Keratinocyte (primary cell): ENCODE measurements around the gene CA12. TPM values are rescaled to one million over a fixed set of nuclear protein-coding genes. Genes with fewer than 3 reads are reported as not detected.

ENCODE experiments used
- DNase-seq: peaks from one replicate; pipeline ENCODE4 v3.0.0-alpha.2; 2011; ENCODE audit warnings: low read depth, missing footprints, low spot score
- FAIRE-seq: peaks from 2 replicates; lab custom pipeline; 2011; peaks lifted over from hg19 to GRCh38; lab: Jason Lieb, UNC
- H2AFZ ChIP-seq: 2 replicates; pipeline ENCODE4 v1.6.0; 2012; ENCODE audit warnings: low read length, control low read depth, inconsistent platforms; ENCODE audit not compliant: control insufficient read depth
- H3K27ac ChIP-seq: 2 replicates; pipeline ENCODE4 v1.5.1; 2011; ENCODE audit warnings: low read length; ENCODE audit not compliant: control insufficient read depth, insufficient read depth
- H3K27me3 ChIP-seq: 3 replicates; pipeline ENCODE4 v1.6.0; 2011; ENCODE audit warnings: low read length; ENCODE audit not compliant: control insufficient read depth, insufficient read depth; ENCODE audit errors: extremely low read depth
- H3K36me3 ChIP-seq, 2 experiments: 2 replicates in 1 of 2; 3 replicates in 1 of 2; pipeline ENCODE4 v1.5.1; 2011; ENCODE audit warnings: low read length in 2 of 2, mild to moderate bottlenecking in 1 of 2; ENCODE audit not compliant: control insufficient read depth in 2 of 2, insufficient read depth in 2 of 2; ENCODE audit errors: extremely low read depth in 1 of 2
- H3K4me1 ChIP-seq: 3 replicates; pipeline ENCODE4 v1.5.1; 2011; ENCODE audit warnings: low read length; ENCODE audit not compliant: control insufficient read depth, insufficient read depth; ENCODE audit errors: extremely low read depth
- H3K4me2 ChIP-seq: 3 replicates; pipeline ENCODE4 v1.6.0; 2011; ENCODE audit warnings: low read depth, low read length; ENCODE audit not compliant: control insufficient read depth, insufficient read depth; ENCODE audit errors: extremely low read depth
- H3K4me3 ChIP-seq, 3 experiments: fragments of 200-600 bp in 1 of 3; sonication (generic) in 1 of 3; 2 replicates in 2 of 3; 3 replicates in 1 of 3; pipeline ENCODE4 v1.5.1; 2011 to 2016; ENCODE audit warnings: low read length in 3 of 3, mild to moderate bottlenecking in 3 of 3, control low read depth in 2 of 3, inconsistent platforms in 1 of 3, low read depth in 1 of 3, mixed read lengths in 1 of 3, mixed run types in 1 of 3, moderate library complexity in 1 of 3; ENCODE audit not compliant: control insufficient read depth in 2 of 3, insufficient read depth in 2 of 3; ENCODE audit errors: extremely low read depth in 1 of 3
- H3K79me2 ChIP-seq: 2 replicates; pipeline ENCODE4 v1.6.0; 2012; ENCODE audit warnings: low read length; ENCODE audit not compliant: control insufficient read depth, insufficient read depth
- H3K9ac ChIP-seq: 3 replicates; pipeline ENCODE4 v1.6.0; 2011; ENCODE audit warnings: low read length; ENCODE audit not compliant: control insufficient read depth, insufficient read depth; ENCODE audit errors: extremely low read depth
- H3K9me1 ChIP-seq: 3 replicates; pipeline ENCODE4 v1.6.0; 2011; ENCODE audit warnings: low read length; ENCODE audit not compliant: control insufficient read depth, insufficient read depth; ENCODE audit errors: extremely low read depth
- H3K9me3 ChIP-seq: 2 replicates; pipeline ENCODE4 v1.5.1; 2012; ENCODE audit warnings: low read depth, low read length; ENCODE audit not compliant: control insufficient read depth
- H4K20me1 ChIP-seq: 3 replicates; pipeline ENCODE4 v1.6.0; 2011; ENCODE audit warnings: low read length; ENCODE audit not compliant: control insufficient read depth, insufficient read depth; ENCODE audit errors: extremely low read depth
- CTCF ChIP-seq, 3 experiments: IDR thresholded peaks in 1 of 3; conservative IDR thresholded peaks in 1 of 3; optimal IDR thresholded peaks in 1 of 3; 2 replicates in 2 of 3; 3 replicates in 1 of 3; pipeline versions ENCODE3 to v1.5.1; 2011; ENCODE audit warnings: low read length in 3 of 3, mild to moderate bottlenecking in 3 of 3, moderate library complexity in 2 of 3, control low read depth in 1 of 3, inconsistent platforms in 1 of 3; ENCODE audit not compliant: insufficient read depth in 2 of 3; ENCODE audit errors: extremely low read depth in 1 of 3
- EZH2 ChIP-seq: IDR thresholded peaks from one replicate; pipeline ENCODE4 v1.6.1; 2012; ENCODE audit warnings: inconsistent platforms, mild to moderate bottlenecking, low read length, moderate library complexity
- dilution Hi-C: fragments of 300-500 bp; cut with MboI; formaldehyde crosslinking; loops from one replicate; pipeline ENCODE4 v1.7.0; 2020; ENCODE audit warnings: low sequenced_read_pairs; ENCODE audit not compliant: extremely low pct_ligation_motif_present
- polyA plus RNA-seq, 5 experiments: library from polyadenylated mRNA; depleted of rRNA in 3 of 5; stranded (reverse) in 3 of 5; stranded (forward) in 1 of 5; unstranded in 1 of 5; fragments of >200 nt; gene quantifications; 1 replicate in 1 of 5; 2 replicates in 3 of 5; 3 replicates in 1 of 5; pipeline versions ENCODE4 v1.2.1 to v1.2.3, GENCODE V29; 2011 to 2012; ENCODE audit warnings: missing spikeins in 2 of 5, low read depth in 1 of 5, low replicate concordance in 1 of 5

Gene CA12
- polyA plus RNA-seq, 1 donor (not counting 4 experiments of a cell fraction or from before 2014, with no cell fraction given), result 158 TPM

- FAIRE-seq, result no peak
These were observed 26.0 kb upstream of the CA12 start for GRCh38 chr15:63407612-63408011.

GRCh38 chr15:63405683-63406390 is 24.2 kb upstream of the CA12 start:
- FAIRE-seq, result no peak
- dilution Hi-C loops, result no loop called here
- no peaks in the 10 kb centered on the region for H3K9me1 ChIP-seq
- no peak overlapping the region for H3K4me2 ChIP-seq
- H3K79me2 ChIP-seq, result no peaks in the 10 kb centered on the region
- H3K27ac ChIP-seq, result no peak overlapping the region
- no peaks in the 10 kb centered on the region for H3K4me1 ChIP-seq
- DNase-seq, result no peak
- H3K36me3 ChIP-seq, result no peaks in the 10 kb centered on the region
- no peak overlapping the region for H2AFZ ChIP-seq
- H3K4me3 ChIP-seq, result no peak overlapping the region
- H3K27me3 ChIP-seq, result no peaks in the 10 kb centered on the region
- H3K9ac ChIP-seq, result no peak overlapping the region
- no peaks in the 10 kb centered on the region for H3K9me3 ChIP-seq
- TF ChIP-seq CTCF (optimal IDR thresholded peaks at IDR 0.05 in 1 of 3, IDR thresholded peaks at IDR 0.05 in 1 of 3, conservative IDR thresholded peaks at IDR 0.05 in 1 of 3; ENCODE audit: extremely low read depth in 1 of 3, insufficient read depth in 2 of 3, low read length in 3 of 3), result no peak
- TF ChIP-seq EZH2, result no peak
- no peaks in the 10 kb centered on the region for H4K20me1 ChIP-seq

More at GRCh38 chr15:63407612-63408011, 26.0 kb upstream of the CA12 start:
- TF ChIP-seq CTCF (optimal IDR thresholded peaks at IDR 0.05 in 1 of 3, IDR thresholded peaks at IDR 0.05 in 1 of 3, conservative IDR thresholded peaks at IDR 0.05 in 1 of 3; ENCODE audit: extremely low read depth in 1 of 3, insufficient read depth in 2 of 3, low read length in 3 of 3), result no peak
- TF ChIP-seq EZH2, result no peak
- no peak overlapping the region for H3K4me2 ChIP-seq
- peaks cover 4% of the 10 kb centered on the region for H3K27me3 ChIP-seq
- H3K9me1 ChIP-seq, result no peaks in the 10 kb centered on the region
- no peak overlapping the region for H2AFZ ChIP-seq
- no peaks in the 10 kb centered on the region for H3K36me3 ChIP-seq
- dilution Hi-C loops, result no loop called here
- H3K4me3 ChIP-seq, result no peak overlapping the region
- no peak for DNase-seq
- H4K20me1 ChIP-seq, result no peaks in the 10 kb centered on the region
- no peak overlapping the region for H3K9ac ChIP-seq
- no peaks in the 10 kb centered on the region for H3K9me3 ChIP-seq
- H3K79me2 ChIP-seq, result no peaks in the 10 kb centered on the region
- no peaks in the 10 kb centered on the region for H3K4me1 ChIP-seq
- H3K27ac ChIP-seq, result no peak overlapping the region
